ENCODE results near the gene LGR6.
"Not testable (repeated sequence)": the region's sequence is repeated elsewhere in the genome, so short reads cannot be mapped to it uniquely, and the experiment has no call there.

LGR6 gene

GRCh38 chr1:202179828-202180750 lies 13.5 kb upstream of the LGR6 start:
- TF ChIP-seq SNAI2 (CRISPR knock-in tag; IDR thresholded peaks at IDR 0.05) (no peak), PATZ1 (CRISPR knock-in tag; IDR thresholded peaks at IDR 0.05; ENCODE audit: borderline replicate concordance) (no peak), ZNF8 (CRISPR knock-in tag; IDR thresholded peaks at IDR 0.05) (no peak), POU6F1 (CRISPR knock-in tag; IDR thresholded peaks at IDR 0.05; ENCODE audit: borderline replicate concordance, low read depth) (no peak), PPARA (CRISPR knock-in tag; IDR thresholded peaks at IDR 0.05; ENCODE audit: borderline replicate concordance) (no peak), OSR1 (CRISPR knock-in tag; IDR thresholded peaks at IDR 0.05) (no peak)
- ATAC-seq: no peak

- not testable (repeated sequence) for ATAC-seq
Observed at GRCh38 chr1:202180751-202181139, 12.9 kb upstream of the LGR6 start.

GRCh38 chr1:202181586-202181985 lies 12.0 kb upstream of the LGR6 start:
- no peak for ATAC-seq
- TF ChIP-seq SNAI2 (CRISPR knock-in tag; IDR thresholded peaks at IDR 0.05) (no peak), ZC3H10 (CRISPR knock-in tag; IDR thresholded peaks at IDR 0.05) (no peak), OSR1 (CRISPR knock-in tag; IDR thresholded peaks at IDR 0.05) (no peak), PATZ1 (CRISPR knock-in tag; IDR thresholded peaks at IDR 0.05; ENCODE audit: borderline replicate concordance) (no peak), TSHZ2 (CRISPR knock-in tag; IDR thresholded peaks at IDR 0.05) (no peak), ESRRG (CRISPR knock-in tag; IDR thresholded peaks at IDR 0.05) (no peak), ZNF70 (CRISPR knock-in tag; IDR thresholded peaks at IDR 0.05) (no peak), POU6F1 (CRISPR knock-in tag; IDR thresholded peaks at IDR 0.05; ENCODE audit: borderline replicate concordance, low read depth) (no peak), TCF4 (CRISPR knock-in tag; IDR thresholded peaks at IDR 0.05; ENCODE audit: borderline replicate concordance) (no peak), ZNF565 (CRISPR knock-in tag; conservative IDR thresholded peaks at IDR 0.05; ENCODE audit: low read depth) (no peak)

GRCh38 chr1:202182040-202182877 lies 11.3 kb upstream of the LGR6 start:
- ATAC-seq: no peak
- no peak for TF ChIP-seq OSR1 (CRISPR knock-in tag; IDR thresholded peaks at IDR 0.05)
- no peak for TF ChIP-seq ZNF565 (CRISPR knock-in tag; conservative IDR thresholded peaks at IDR 0.05; ENCODE audit: low read depth)
- TF ChIP-seq ZC3H10 (CRISPR knock-in tag; IDR thresholded peaks at IDR 0.05): no peak
- no peak for TF ChIP-seq PATZ1 (CRISPR knock-in tag; IDR thresholded peaks at IDR 0.05; ENCODE audit: borderline replicate concordance)
- TF ChIP-seq RARB (CRISPR knock-in tag; IDR thresholded peaks at IDR 0.05): no peak
- TF ChIP-seq CSRNP3 (CRISPR knock-in tag; IDR thresholded peaks at IDR 0.05): no peak
- TF ChIP-seq GLIS3 (CRISPR knock-in tag; IDR thresholded peaks at IDR 0.05): no peak
